Measurements from ENCODE around the gene TCF19. TPM values are rescaled to one million over a fixed set of nuclear protein-coding genes. Genes with fewer than 3 reads are reported as not detected.

The TCF19 gene
- total and polyA plus RNA-seq, 2 donors (not counting 1 experiment from before 2014, with no cell fraction given): 10.0 to 10.4 TPM

GRCh38 chr6:31118178-31118577 is 40.2 kb upstream of the TCF19 start:
- Histone ChIP-seq H3K79me2 (ENCODE audit: control insufficient read depth, insufficient read depth, low read length) (no peaks in the 10 kb centered on the region), H2AFZ (ENCODE audit: insufficient read depth, low read depth, low read length, poor library complexity, severe bottlenecking) (no peak overlapping the region), H3K4me2 (replicated peaks; ENCODE audit: low read depth, low read length, poor library complexity, severe bottlenecking) (no peak overlapping the region), H3K4me1 (ENCODE audit: control insufficient read depth in 2 of 2, insufficient read depth in 2 of 2, low read length in 2 of 2) (peaks cover 0 to 6% of the 10 kb centered on the region in 2 donors), H3K4me3 (ENCODE audit: control extremely low read depth in 1 of 5, extremely low read depth in 1 of 5, insufficient read depth in 1 of 5, low read depth in 2 of 5, low read length in 4 of 5) (no peak overlapping the region), H3K27ac (ENCODE audit: low read length in 2 of 2) (no peak overlapping the region), H3K27me3 (replicated peaks in 1 of 4; ENCODE audit: control extremely low read depth in 1 of 4, control insufficient read depth in 3 of 4, insufficient read depth in 4 of 4, low read length in 3 of 4) (peaks cover 0 to 6% (median 0%) of the 10 kb centered on the region in 4 experiments), H3K36me3 (replicated peaks in 1 of 2; ENCODE audit: control extremely low read depth in 1 of 2, control insufficient read depth in 1 of 2, extremely low read depth in 1 of 2, insufficient read depth in 2 of 2, low read length in 1 of 2) (no peaks in the 10 kb centered on the region), H4K20me1 (ENCODE audit: control insufficient read depth, insufficient read depth, low read length, poor library complexity, severe bottlenecking) (no peaks in the 10 kb centered on the region), H3K9ac (ENCODE audit: low read length) (no peak overlapping the region), H3K9me3 (ENCODE audit: control extremely low read depth in 1 of 3, control insufficient read depth in 2 of 3, insufficient read depth in 1 of 3, low read length in 2 of 3) (no peaks in the 10 kb centered on the region)
- Mint-ChIP-seq H3K4me1 (peaks cover 5% of the 10 kb centered on the region), H3K27ac (no peak overlapping the region), H3K9me3 (ENCODE audit: insufficient read depth) (no peaks in the 10 kb centered on the region), H3K4me3 (no peak overlapping the region), H3K27me3 (peaks cover 37% of the 10 kb centered on the region)
- intact Hi-C loops (cut with micrococcal nuclease): no loop called here
- POLR2A ChIA-PET: no interaction called here
- ATAC-seq (ENCODE audit: low read depth) (no peak), DNase-seq (no peak)
- TF ChIP-seq, protein P1, sequence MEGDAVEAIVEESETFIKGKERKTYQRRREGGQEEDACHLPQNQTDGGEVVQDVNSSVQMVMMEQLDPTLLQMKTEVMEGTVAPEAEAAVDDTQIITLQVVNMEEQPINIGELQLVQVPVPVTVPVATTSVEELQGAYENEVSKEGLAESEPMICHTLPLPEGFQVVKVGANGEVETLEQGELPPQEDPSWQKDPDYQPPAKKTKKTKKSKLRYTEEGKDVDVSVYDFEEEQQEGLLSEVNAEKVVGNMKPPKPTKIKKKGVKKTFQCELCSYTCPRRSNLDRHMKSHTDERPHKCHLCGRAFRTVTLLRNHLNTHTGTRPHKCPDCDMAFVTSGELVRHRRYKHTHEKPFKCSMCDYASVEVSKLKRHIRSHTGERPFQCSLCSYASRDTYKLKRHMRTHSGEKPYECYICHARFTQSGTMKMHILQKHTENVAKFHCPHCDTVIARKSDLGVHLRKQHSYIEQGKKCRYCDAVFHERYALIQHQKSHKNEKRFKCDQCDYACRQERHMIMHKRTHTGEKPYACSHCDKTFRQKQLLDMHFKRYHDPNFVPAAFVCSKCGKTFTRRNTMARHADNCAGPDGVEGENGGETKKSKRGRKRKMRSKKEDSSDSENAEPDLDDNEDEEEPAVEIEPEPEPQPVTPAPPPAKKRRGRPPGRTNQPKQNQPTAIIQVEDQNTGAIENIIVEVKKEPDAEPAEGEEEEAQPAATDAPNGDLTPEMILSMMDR (IDR thresholded peaks at IDR 0.05): no peak
- TF ChIP-seq EZH2 (IDR thresholded peaks at IDR 0.05; ENCODE audit: borderline replicate concordance, insufficient read depth, low read depth, low read length, poor library complexity, severe bottlenecking): no peak
- CTCF ChIA-PET: interaction anchor here (2.5 kb wide), 1 partner anchor 10 kb away, joined by 9 read pairs; no protein-coding TSS in a partner anchor
- WGBS (ENCODE audit: insufficient coverage): 83% methylated on average over 7 of the region's 7 CpGs

DNA sequence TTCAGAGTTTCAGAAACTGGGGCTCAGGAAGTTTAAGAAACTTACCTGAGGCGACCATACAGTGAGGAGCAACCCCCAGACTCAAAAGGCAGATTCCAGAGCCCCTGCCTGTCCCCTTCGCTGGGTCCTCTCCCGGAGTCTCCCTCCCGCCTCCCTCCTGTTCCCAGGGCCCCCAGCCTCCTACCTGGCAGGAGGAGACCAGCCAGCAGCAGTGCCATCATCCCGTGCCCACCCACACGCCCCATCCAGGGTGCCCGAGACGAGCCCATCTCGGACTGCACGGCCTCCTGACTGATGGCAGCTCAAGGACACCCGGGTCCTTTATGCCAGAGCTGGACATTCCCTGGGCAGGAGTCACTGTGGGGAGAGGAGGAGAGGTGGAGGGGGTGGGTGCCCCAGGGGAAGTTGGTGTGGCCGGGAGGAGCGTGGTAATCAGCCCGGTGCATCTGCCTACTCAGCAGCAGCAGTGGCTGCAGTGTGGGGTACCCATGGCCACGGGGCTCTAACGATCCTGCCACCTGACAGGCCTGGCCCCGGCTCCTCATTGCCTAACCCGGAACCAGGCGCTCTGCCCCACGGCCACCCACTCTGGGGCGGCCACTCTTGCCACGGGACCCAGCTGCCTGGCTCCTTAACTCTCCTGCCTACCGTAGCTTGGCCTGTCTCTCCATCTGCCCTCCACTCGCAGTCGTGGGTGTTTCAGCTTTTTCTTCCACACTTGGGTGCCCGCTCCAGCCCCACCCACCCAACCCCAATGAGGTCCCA is 38.1 kb upstream of the TCF19 start, which contains the start of gene CDSN:
CDSN (minus strand) TSS at position 296 of the 765 bp plus-strand sequence; CDS start at position 269, 27 bp downstream.
- CTCF ChIA-PET: interaction anchor here (0.5 to 1.6 kb wide), 3 partner anchors 10 to 446 kb away, joined by 3 to 6 read pairs (median 4); no protein-coding TSS in a partner anchor
- no peaks in the 10 kb centered on the region for H3K9me3 ChIP-seq (ENCODE audit: control extremely low read depth in 1 of 3, control insufficient read depth in 2 of 3, insufficient read depth in 1 of 3, low read length in 2 of 3)
- Mint-ChIP-seq H3K9me3 (ENCODE audit: insufficient read depth) (no peaks in the 10 kb centered on the region), H3K27ac (no peak within 1 kb of the TSS), H3K4me3 (no peak within 1 kb of the TSS), H3K27me3 (peaks cover 27% of the 10 kb centered on the region), H3K4me1 (peaks cover 3% of the 10 kb centered on the region)
- H3K9ac ChIP-seq (ENCODE audit: low read length): no peak within 1 kb of the TSS
- intact Hi-C loops (cut with micrococcal nuclease): no loop called here
- H3K79me2 ChIP-seq (ENCODE audit: control insufficient read depth, insufficient read depth, low read length): no peaks in the 10 kb centered on the region
- 78% methylated on average over 26 of the region's 26 CpGs for WGBS (ENCODE audit: insufficient coverage)
- DNase-seq (no peak), ATAC-seq (ENCODE audit: low read depth) (no peak)
- no peak within 1 kb of the TSS for H3K27ac ChIP-seq (ENCODE audit: low read length in 2 of 2)
- peaks cover 0 to 7% (median 0%) of the 10 kb centered on the region in 4 experiments for H3K27me3 ChIP-seq (replicated peaks in 1 of 4; ENCODE audit: control extremely low read depth in 1 of 4, control insufficient read depth in 3 of 4, insufficient read depth in 4 of 4, low read length in 3 of 4)
- H4K20me1 ChIP-seq (ENCODE audit: control insufficient read depth, insufficient read depth, low read length, poor library complexity, severe bottlenecking): no peaks in the 10 kb centered on the region
- POLR2A ChIA-PET: interaction anchor here (0.6 kb wide), 1 partner anchor 180 kb away, joined by 5 read pairs; no protein-coding TSS in a partner anchor
- H3K4me3 ChIP-seq (ENCODE audit: control extremely low read depth in 1 of 5, extremely low read depth in 1 of 5, insufficient read depth in 1 of 5, low read depth in 2 of 5, low read length in 4 of 5): no peak within 1 kb of the TSS
- peaks cover 0 to 3% of the 10 kb centered on the region in 2 donors for H3K4me1 ChIP-seq (ENCODE audit: control insufficient read depth in 2 of 2, insufficient read depth in 2 of 2, low read length in 2 of 2)
- H3K36me3 ChIP-seq (replicated peaks in 1 of 2; ENCODE audit: control extremely low read depth in 1 of 2, control insufficient read depth in 1 of 2, extremely low read depth in 1 of 2, insufficient read depth in 2 of 2, low read length in 1 of 2): no peaks in the 10 kb centered on the region
- no peak within 1 kb of the TSS for H2AFZ ChIP-seq (ENCODE audit: insufficient read depth, low read depth, low read length, poor library complexity, severe bottlenecking)
- no peak within 1 kb of the TSS for H3K4me2 ChIP-seq (replicated peaks; ENCODE audit: low read depth, low read length, poor library complexity, severe bottlenecking)
- no peak for TF ChIP-seq EZH2 (IDR thresholded peaks at IDR 0.05; ENCODE audit: borderline replicate concordance, insufficient read depth, low read depth, low read length, poor library complexity, severe bottlenecking)
- TF ChIP-seq, protein P1 (IDR thresholded peaks at IDR 0.05): no peak
